Activated effector memory CD4-positive, alpha-beta T cell treated with anti-CD3 and anti-CD28 coated beads, Interleukin-2, amount 50 U/mL, for 16 hours (primary cell): ENCODE measurements around the gene SH3D21.

Experiments used
- DNase-seq: peaks from one replicate; pipeline ENCODE4 v3.0.0-alpha.2; 2020

Gene SH3D21

GRCh38 chr1:36359911-36360550 is 53.9 kb downstream of the SH3D21 start:
- DNase-seq, result no peak

- DNase-seq, result no peak
These were observed 59.2 kb downstream of the SH3D21 start for GRCh38 chr1:36365381-36365780.

- DNase-seq, result peak; percentile 79
These were observed 60.0 kb downstream of the SH3D21 start for GRCh38 chr1:36366091-36366661.

- no peak for DNase-seq
These were observed 60.9 kb downstream of the SH3D21 start for GRCh38 chr1:36367066-36367465.

GRCh38 chr1:36367798-36368197 is 61.6 kb downstream of the SH3D21 start:
- no peak for DNase-seq

- DNase-seq, result peak; percentile 94
These were observed 63.1 kb downstream of the SH3D21 start for GRCh38 chr1:36369061-36369861.
